Endothelial cell (in vitro differentiated cells): ENCODE measurements around the gene SLC2A9. TPM values are rescaled to one million over a fixed set of nuclear protein-coding genes. Genes with fewer than 3 reads are reported as not detected.

Experiments used
- DNase-seq: peaks from one replicate; pipeline ENCODE4 v3.0.0; 2021; ENCODE audit warnings: low spot score
- H3K27ac Mint-ChIP-seq: one replicate; pipeline ENCODE4 v1.8.0; 2021; ENCODE audit warnings: mixed read lengths, inconsistent platforms; ENCODE audit not compliant: unreplicated experiment
- H3K27me3 Mint-ChIP-seq: one replicate; pipeline ENCODE4 v1.8.0; 2021; ENCODE audit warnings: mild to moderate bottlenecking, moderate library complexity, mixed read lengths, inconsistent platforms; ENCODE audit not compliant: unreplicated experiment
- H3K36me3 Mint-ChIP-seq: one replicate; pipeline ENCODE4 v1.8.0; 2021; ENCODE audit warnings: mild to moderate bottlenecking, low read depth, mixed read lengths, inconsistent platforms; ENCODE audit not compliant: unreplicated experiment
- H3K4me1 Mint-ChIP-seq: one replicate; pipeline ENCODE4 v1.8.0; 2021; ENCODE audit warnings: mild to moderate bottlenecking, mixed read lengths, inconsistent platforms; ENCODE audit not compliant: unreplicated experiment
- H3K4me3 Mint-ChIP-seq: one replicate; pipeline ENCODE4 v1.8.0; 2021; ENCODE audit warnings: mild to moderate bottlenecking, mixed read lengths, inconsistent platforms; ENCODE audit not compliant: unreplicated experiment
- H3K9me3 Mint-ChIP-seq: one replicate; pipeline ENCODE4 v1.8.0; 2021; ENCODE audit warnings: mixed read lengths, inconsistent platforms; ENCODE audit not compliant: unreplicated experiment
- total RNA-seq: library from RNA; stranded (reverse); fragmentation: NEBNext Ultra II Directional; extraction: Animal tissue kit (Norgen Biotek cat#: 25700); gene quantifications from one replicate; pipeline ENCODE4 v1.2.1, GENCODE V29; 2021; ENCODE audit not compliant: unreplicated experiment
- TF ChIP-seq, protein P1 (sequence below): fragments of 200-600 bp; sonication (generic); IDR thresholded peaks from one replicate; pipeline ENCODE4 v1.5.0; 2021; ENCODE audit warnings: antibody characterized with exemption; ENCODE audit not compliant: unreplicated experiment

Gene SLC2A9
- total RNA-seq, 1 donor from 2014 or later, result 0.72 TPM

DNA sequence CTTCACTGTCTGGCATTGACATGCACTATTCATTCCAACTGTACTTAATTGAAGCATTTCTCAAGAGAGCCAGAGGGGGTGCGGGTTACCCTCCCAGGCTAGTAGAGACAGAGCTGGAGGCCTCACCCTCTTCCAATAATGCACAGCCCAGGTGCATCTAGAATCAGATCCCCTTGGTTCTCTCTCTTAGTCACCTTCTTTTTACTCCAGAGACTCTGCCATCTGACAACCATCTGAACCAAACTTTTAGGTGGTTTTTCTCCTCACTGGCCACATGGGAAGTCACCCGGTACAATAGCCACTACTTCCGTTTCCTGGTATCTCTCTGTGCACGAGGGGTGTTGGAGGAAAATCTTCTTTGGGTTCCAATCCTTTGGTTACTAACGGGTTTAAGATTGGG, 81.3 kb downstream of the SLC2A9 start:
- TF ChIP-seq, protein P1, sequence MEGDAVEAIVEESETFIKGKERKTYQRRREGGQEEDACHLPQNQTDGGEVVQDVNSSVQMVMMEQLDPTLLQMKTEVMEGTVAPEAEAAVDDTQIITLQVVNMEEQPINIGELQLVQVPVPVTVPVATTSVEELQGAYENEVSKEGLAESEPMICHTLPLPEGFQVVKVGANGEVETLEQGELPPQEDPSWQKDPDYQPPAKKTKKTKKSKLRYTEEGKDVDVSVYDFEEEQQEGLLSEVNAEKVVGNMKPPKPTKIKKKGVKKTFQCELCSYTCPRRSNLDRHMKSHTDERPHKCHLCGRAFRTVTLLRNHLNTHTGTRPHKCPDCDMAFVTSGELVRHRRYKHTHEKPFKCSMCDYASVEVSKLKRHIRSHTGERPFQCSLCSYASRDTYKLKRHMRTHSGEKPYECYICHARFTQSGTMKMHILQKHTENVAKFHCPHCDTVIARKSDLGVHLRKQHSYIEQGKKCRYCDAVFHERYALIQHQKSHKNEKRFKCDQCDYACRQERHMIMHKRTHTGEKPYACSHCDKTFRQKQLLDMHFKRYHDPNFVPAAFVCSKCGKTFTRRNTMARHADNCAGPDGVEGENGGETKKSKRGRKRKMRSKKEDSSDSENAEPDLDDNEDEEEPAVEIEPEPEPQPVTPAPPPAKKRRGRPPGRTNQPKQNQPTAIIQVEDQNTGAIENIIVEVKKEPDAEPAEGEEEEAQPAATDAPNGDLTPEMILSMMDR, result no peak
- Mint-ChIP-seq H3K9me3 (no peaks in the 10 kb centered on the region), H3K4me3 (no peak overlapping the region), H3K36me3 (no peaks in the 10 kb centered on the region), H3K27ac (no peak overlapping the region), H3K27me3 (no peaks in the 10 kb centered on the region), H3K4me1 (no peaks in the 10 kb centered on the region)
- no peak for DNase-seq

DNA sequence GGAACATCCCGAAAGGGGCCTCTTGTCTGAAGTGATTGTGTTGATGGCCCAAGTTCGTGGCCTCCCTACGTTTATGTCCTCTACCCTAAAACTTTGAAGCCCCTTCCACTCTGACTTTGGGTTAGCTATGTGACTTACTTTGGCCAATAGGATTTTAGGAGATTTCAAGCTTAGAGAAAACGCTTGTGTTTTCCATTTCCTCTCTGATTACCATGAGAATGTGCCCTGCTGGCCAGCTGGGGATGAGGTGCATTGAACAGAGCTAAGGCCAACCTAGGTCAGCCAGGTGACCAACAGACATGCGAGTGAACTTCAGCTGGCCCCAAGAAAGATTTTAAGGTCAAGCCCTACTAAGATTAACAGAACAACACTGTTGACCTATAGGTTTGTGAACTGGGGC, 82.4 kb downstream of the SLC2A9 start:
- Mint-ChIP-seq H3K36me3 (no peaks in the 10 kb centered on the region), H3K27me3 (no peaks in the 10 kb centered on the region), H3K27ac (no peak overlapping the region), H3K9me3 (no peaks in the 10 kb centered on the region), H3K4me1 (no peaks in the 10 kb centered on the region), H3K4me3 (no peak overlapping the region)
- DNase-seq, result no peak
- TF ChIP-seq, protein P1, result no peak

DNA sequence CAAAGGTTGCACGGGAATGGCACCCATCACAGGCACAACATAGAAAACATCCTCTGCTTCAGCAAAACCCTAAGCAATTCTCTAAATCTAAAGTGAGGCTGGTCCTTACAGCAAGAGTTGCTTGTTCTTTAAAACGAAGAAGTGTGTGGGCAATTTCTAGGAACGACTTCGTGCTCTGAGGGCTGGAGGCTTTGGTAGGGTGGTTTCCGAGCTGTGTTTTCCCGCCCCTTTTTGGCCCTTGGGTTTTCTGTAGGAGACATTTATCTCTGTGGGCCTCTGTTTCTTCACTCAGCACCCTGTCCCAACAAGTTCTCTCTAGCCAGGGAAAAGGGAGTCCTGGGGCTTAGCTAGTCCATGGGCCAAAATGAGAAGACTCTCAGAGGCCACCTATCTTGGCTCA, 84.2 kb downstream of the SLC2A9 start:
- no peaks in the 10 kb centered on the region for H3K4me1 Mint-ChIP-seq
- no peak overlapping the region for H3K27ac Mint-ChIP-seq
- no peaks in the 10 kb centered on the region for H3K27me3 Mint-ChIP-seq
- TF ChIP-seq, protein P1, result no peak
- no peaks in the 10 kb centered on the region for H3K36me3 Mint-ChIP-seq
- no peaks in the 10 kb centered on the region for H3K9me3 Mint-ChIP-seq
- no peak for DNase-seq
- no peak overlapping the region for H3K4me3 Mint-ChIP-seq

DNA sequence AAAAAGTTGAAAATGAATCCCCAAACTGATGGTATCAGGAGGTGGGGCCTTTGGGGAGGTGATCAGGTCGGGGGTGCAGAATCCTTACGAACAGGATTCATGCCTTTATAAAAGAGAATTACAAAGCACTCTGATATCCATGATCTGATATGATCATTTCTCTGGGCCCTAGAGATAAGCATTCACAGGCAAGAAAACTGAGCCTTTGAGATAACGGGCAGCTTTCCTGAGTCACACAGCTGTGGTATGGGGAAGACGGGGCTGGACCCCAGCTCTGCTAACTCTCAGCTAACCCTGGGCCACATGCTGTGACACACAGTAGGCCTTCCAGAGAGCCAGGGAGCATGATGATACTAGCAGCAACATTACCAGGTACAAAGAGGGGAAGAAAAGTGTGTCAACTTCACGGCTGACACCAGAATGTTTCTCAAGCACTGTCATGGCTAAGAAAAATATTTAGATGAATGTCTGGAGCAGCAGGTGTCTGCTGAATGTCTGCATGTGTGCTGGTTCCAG, 85.1 kb downstream of the SLC2A9 start:
- no peaks in the 10 kb centered on the region for H3K36me3 Mint-ChIP-seq
- H3K9me3 Mint-ChIP-seq, result no peaks in the 10 kb centered on the region
- H3K27ac Mint-ChIP-seq, result no peak overlapping the region
- DNase-seq, result no peak
- H3K4me1 Mint-ChIP-seq, result no peaks in the 10 kb centered on the region
- TF ChIP-seq, protein P1, result no peak
- H3K27me3 Mint-ChIP-seq, result no peaks in the 10 kb centered on the region
- no peak overlapping the region for H3K4me3 Mint-ChIP-seq

DNA sequence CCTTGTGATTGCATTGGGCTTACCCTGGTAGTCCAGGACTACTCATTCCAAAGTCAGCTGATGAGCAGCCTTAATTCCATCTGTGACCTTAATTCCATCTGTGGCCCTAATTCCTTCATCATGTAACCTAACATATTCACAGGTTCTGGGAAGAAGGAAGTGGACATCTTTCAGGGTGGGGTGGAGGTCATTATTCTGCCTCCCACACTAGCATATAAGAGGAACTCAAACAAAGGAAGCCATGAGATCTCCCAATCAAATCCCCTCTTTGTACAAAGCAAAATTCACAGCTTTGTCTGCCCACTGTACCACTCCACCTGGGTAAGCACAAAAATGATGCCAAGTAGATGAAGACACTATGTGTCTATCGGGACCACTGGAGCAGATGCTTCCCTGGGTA, 87.3 kb downstream of the SLC2A9 start:
- H3K4me3 Mint-ChIP-seq, result no peak overlapping the region
- TF ChIP-seq, protein P1, result no peak
- no peaks in the 10 kb centered on the region for H3K27me3 Mint-ChIP-seq

More for the DNA sequence above, 87.3 kb downstream of the SLC2A9 start:
- Mint-ChIP-seq H3K4me1 (no peaks in the 10 kb centered on the region), H3K36me3 (no peaks in the 10 kb centered on the region), H3K27ac (no peak overlapping the region), H3K9me3 (no peaks in the 10 kb centered on the region)
- DNase-seq, result no peak
